Neural cell (in vitro differentiated cells): ENCODE results near the gene RPL7A. TPM values are rescaled to one million over a fixed set of nuclear protein-coding genes. Genes with fewer than 3 reads are reported as not detected.

Source experiments
- H2AFZ ChIP-seq: fragments of 200-600, 300-800 bp; sonication (generic), shearing (Covaris generic); 2 replicates; pipeline ENCODE4 v1.6.0; 2014; ENCODE audit warnings: low read depth, mild to moderate bottlenecking, antibody characterized with exemption, low read length, moderate library complexity
- H3F3A ChIP-seq: fragments of 200-600 bp; shearing (Covaris generic); 2 replicates; pipeline ENCODE4 v1.6.1; 2016; ENCODE audit warnings: mild to moderate bottlenecking, moderate library complexity, mixed read lengths, antibody characterized with exemption, low read length; ENCODE audit not compliant: insufficient read depth, poor library complexity, severe bottlenecking
- H3K27ac ChIP-seq: fragments of 200-600, 300-800 bp; sonication (generic), shearing (Covaris generic); 2 replicates; pipeline ENCODE4 v1.5.1; 2014; ENCODE audit warnings: mild to moderate bottlenecking, low read length, moderate library complexity
- H3K27me3 ChIP-seq: fragments of 300-800, 200-600 bp; sonication (generic), shearing (Covaris generic); 2 replicates; pipeline ENCODE4 v1.6.0; 2014; ENCODE audit warnings: mild to moderate bottlenecking, low read depth, low read length, moderate library complexity; ENCODE audit not compliant: insufficient read depth
- H3K36me3 ChIP-seq: fragments of 300-800, 200-600 bp; sonication (generic), shearing (Covaris generic); 2 replicates; pipeline ENCODE4 v1.5.1; 2014; ENCODE audit warnings: mild to moderate bottlenecking, antibody characterized with exemption, low read length, moderate library complexity; ENCODE audit not compliant: insufficient read depth
- H3K4me2 ChIP-seq: fragments of 300-800, 200-600 bp; sonication (generic), shearing (Covaris generic); 2 replicates; pipeline ENCODE4 v1.6.0; 2014; ENCODE audit warnings: mild to moderate bottlenecking, low read length
- H3K4me3 ChIP-seq: fragments of 300-800, 200-600 bp; sonication (generic), shearing (Covaris generic); 2 replicates; pipeline ENCODE4 v1.5.1; 2014; ENCODE audit warnings: mild to moderate bottlenecking, low read length, moderate library complexity
- H3K79me2 ChIP-seq: fragments of 200-600 bp; shearing (Covaris generic); replicated peaks from 2 replicates; pipeline ENCODE4 v1.6.0; 2014; ENCODE audit warnings: mild to moderate bottlenecking, low read length, moderate library complexity; ENCODE audit not compliant: insufficient read depth
- H3K9ac ChIP-seq: fragments of 300-800, 200-600 bp; sonication (generic), shearing (Covaris generic); 2 replicates; pipeline ENCODE4 v1.6.1; 2016; ENCODE audit warnings: mild to moderate bottlenecking, low read length, mixed read lengths
- H3K9me2 ChIP-seq: fragments of 200-600 bp; shearing (Covaris generic); 2 replicates; pipeline ENCODE4 v1.6.1; 2016; ENCODE audit warnings: mild to moderate bottlenecking, low read length, mixed read lengths; ENCODE audit not compliant: insufficient read depth
- H3K9me3 ChIP-seq: fragments of 200-600, 300-800 bp; sonication (generic), shearing (Covaris generic); 2 replicates; pipeline ENCODE4 v1.6.1; 2016; ENCODE audit warnings: mild to moderate bottlenecking, mixed run types, low read length, moderate library complexity, mixed read lengths
- H4K20me1 ChIP-seq: fragments of 200-600 bp; shearing (Covaris generic); 2 replicates; pipeline ENCODE4 v1.6.1; 2016; ENCODE audit warnings: mild to moderate bottlenecking, mixed run types; ENCODE audit not compliant: insufficient read depth
- EP300 ChIP-seq: fragments of 450-650 bp; conservative IDR thresholded peaks from 2 replicates; pipeline ENCODE4 v1.6.1; 2014; ENCODE audit warnings: antibody characterized with exemption, mild to moderate bottlenecking, moderate library complexity; ENCODE audit not compliant: poor library complexity, severe bottlenecking
- EZH2 ChIP-seq: fragments of 200-600, 300-800 bp; shearing (Covaris generic), sonication (generic); IDR thresholded peaks from 2 replicates; pipeline ENCODE4 v1.6.1; 2014; ENCODE audit warnings: antibody characterized with exemption, low read length, borderline replicate concordance, mild to moderate bottlenecking; ENCODE audit not compliant: insufficient read depth, poor library complexity, severe bottlenecking
- MXI1 ChIP-seq: fragments of 450-650 bp; conservative IDR thresholded peaks from 2 replicates; pipeline ENCODE4 v1.6.1; 2014; ENCODE audit warnings: antibody characterized with exemption, mild to moderate bottlenecking; ENCODE audit not compliant: poor library complexity, severe bottlenecking
- POLR2AphosphoS5 ChIP-seq: IDR thresholded peaks from 2 replicates; pipeline ENCODE4 v1.6.1; 2012
- RAD21 ChIP-seq: fragments of 450-650 bp; conservative IDR thresholded peaks from 2 replicates; pipeline ENCODE4 v1.6.1; 2014; ENCODE audit warnings: antibody characterized with exemption, mild to moderate bottlenecking, moderate library complexity
- SMC3 ChIP-seq: fragments of 450-650 bp; conservative IDR thresholded peaks from 2 replicates; pipeline ENCODE4 v1.6.1; 2014; ENCODE audit warnings: antibody characterized with exemption, mild to moderate bottlenecking, moderate library complexity; ENCODE audit not compliant: poor library complexity
- TAF1 ChIP-seq: IDR thresholded peaks from 2 replicates; pipeline ENCODE4 v1.6.1; 2012; ENCODE audit warnings: low read depth
- polyA plus RNA-seq: library from polyadenylated mRNA; depleted of rRNA; stranded (reverse); fragments of >200 nt; gene quantifications from 2 replicates; pipeline ENCODE4 v1.2.3, GENCODE V29; 2014
- TF ChIP-seq, protein P1 (sequence below): IDR thresholded peaks from 2 replicates; pipeline ENCODE4 v1.6.1; 2012; ENCODE audit warnings: borderline replicate concordance
- TF ChIP-seq, protein P2 (sequence below): fragments of 450-650 bp; IDR thresholded peaks from 2 replicates; pipeline ENCODE4 v1.5.1; 2014; ENCODE audit warnings: antibody characterized with exemption, mild to moderate bottlenecking, moderate library complexity; ENCODE audit not compliant: poor library complexity, severe bottlenecking

RPL7A gene
- polyA plus RNA-seq, 1 donor from 2014 or later: 1,987 TPM

DNA sequence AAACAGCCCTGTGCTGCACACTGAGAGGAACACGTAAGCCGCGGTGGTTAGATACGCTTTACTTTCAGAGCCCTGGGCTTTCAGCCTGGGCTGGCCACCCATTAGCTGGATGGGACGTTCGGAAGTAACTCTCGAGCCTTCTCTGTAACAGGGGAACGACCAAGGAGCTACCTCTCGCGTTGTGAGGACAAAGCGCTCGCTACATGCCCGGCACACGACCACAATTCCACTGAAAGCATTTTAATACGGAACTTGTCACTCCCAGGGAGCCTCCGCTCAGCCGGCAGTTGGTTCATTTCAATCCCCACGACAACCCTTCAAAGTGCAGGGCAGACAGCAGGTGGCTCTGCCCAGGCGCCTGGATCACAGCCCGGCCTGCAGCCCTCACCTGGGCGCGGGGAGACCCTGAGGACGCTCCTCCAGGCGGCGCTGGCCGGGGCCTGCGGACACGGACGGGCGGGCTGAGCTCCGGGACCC is 7.9 kb downstream of the RPL7A start:
- Histone ChIP-seq H3K9me3 (no peaks in the 10 kb centered on the region), H3K9ac (peak overlapping the region; percentile 80), H3K36me3 (peaks cover 6% of the 10 kb centered on the region), H3K4me2 (peak overlapping the region; percentile 84), H3K27ac (peak overlapping the region; percentile 53), H2AFZ (no peak overlapping the region), H3F3A (no peaks in the 10 kb centered on the region), H3K27me3 (no peaks in the 10 kb centered on the region), H3K79me2 (peaks cover 16% of the 10 kb centered on the region), H4K20me1 (no peaks in the 10 kb centered on the region), H3K9me2 (no peaks in the 10 kb centered on the region), H3K4me3 (peak overlapping the region; percentile 95)
- TF ChIP-seq, protein P1, sequence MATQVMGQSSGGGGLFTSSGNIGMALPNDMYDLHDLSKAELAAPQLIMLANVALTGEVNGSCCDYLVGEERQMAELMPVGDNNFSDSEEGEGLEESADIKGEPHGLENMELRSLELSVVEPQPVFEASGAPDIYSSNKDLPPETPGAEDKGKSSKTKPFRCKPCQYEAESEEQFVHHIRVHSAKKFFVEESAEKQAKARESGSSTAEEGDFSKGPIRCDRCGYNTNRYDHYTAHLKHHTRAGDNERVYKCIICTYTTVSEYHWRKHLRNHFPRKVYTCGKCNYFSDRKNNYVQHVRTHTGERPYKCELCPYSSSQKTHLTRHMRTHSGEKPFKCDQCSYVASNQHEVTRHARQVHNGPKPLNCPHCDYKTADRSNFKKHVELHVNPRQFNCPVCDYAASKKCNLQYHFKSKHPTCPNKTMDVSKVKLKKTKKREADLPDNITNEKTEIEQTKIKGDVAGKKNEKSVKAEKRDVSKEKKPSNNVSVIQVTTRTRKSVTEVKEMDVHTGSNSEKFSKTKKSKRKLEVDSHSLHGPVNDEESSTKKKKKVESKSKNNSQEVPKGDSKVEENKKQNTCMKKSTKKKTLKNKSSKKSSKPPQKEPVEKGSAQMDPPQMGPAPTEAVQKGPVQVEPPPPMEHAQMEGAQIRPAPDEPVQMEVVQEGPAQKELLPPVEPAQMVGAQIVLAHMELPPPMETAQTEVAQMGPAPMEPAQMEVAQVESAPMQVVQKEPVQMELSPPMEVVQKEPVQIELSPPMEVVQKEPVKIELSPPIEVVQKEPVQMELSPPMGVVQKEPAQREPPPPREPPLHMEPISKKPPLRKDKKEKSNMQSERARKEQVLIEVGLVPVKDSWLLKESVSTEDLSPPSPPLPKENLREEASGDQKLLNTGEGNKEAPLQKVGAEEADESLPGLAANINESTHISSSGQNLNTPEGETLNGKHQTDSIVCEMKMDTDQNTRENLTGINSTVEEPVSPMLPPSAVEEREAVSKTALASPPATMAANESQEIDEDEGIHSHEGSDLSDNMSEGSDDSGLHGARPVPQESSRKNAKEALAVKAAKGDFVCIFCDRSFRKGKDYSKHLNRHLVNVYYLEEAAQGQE: no peak
- no peak for TF ChIP-seq SMC3
- TF ChIP-seq EZH2: no peak
- TF ChIP-seq POLR2AphosphoS5: no peak
- no peak for TF ChIP-seq MXI1
- TF ChIP-seq, protein P2, sequence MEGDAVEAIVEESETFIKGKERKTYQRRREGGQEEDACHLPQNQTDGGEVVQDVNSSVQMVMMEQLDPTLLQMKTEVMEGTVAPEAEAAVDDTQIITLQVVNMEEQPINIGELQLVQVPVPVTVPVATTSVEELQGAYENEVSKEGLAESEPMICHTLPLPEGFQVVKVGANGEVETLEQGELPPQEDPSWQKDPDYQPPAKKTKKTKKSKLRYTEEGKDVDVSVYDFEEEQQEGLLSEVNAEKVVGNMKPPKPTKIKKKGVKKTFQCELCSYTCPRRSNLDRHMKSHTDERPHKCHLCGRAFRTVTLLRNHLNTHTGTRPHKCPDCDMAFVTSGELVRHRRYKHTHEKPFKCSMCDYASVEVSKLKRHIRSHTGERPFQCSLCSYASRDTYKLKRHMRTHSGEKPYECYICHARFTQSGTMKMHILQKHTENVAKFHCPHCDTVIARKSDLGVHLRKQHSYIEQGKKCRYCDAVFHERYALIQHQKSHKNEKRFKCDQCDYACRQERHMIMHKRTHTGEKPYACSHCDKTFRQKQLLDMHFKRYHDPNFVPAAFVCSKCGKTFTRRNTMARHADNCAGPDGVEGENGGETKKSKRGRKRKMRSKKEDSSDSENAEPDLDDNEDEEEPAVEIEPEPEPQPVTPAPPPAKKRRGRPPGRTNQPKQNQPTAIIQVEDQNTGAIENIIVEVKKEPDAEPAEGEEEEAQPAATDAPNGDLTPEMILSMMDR: no peak
- no peak for TF ChIP-seq TAF1
- TF ChIP-seq EP300: no peak
- no peak for TF ChIP-seq RAD21

DNA sequence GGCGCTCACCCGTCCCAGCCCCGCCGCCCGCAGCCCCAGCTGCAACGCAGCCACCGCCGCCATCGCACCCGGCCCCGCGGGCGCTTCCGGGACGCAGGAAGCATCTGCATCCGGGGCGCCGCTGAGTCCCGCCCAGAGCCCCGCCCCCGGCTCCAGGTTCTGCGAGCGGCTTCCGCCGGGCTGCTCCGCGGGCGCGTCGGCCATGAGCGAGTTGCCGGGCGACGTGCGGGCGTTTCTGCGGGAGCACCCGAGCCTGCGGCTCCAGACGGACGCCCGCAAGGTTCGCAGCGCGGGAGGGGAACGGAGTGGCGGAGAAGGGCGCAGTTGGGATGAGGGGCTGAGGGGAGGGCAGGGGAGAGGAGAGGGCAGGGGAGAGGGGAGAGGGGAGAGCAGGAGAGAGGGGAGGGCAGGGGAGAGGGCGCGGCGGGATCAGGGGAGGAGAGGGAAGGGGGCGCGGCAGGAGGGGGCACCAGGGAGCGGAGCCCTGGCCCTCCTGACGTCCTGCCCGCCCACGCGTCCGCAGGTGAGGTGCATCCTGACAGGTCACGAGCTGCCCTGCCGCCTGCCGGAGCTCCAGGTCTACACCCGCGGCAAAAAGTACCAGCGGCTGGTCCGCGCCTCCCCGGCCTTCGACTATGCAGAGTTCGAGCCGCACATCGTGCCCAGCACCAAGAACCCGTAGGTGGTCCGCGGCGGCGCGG is 8.5 kb downstream of the RPL7A start, which contains the start of the genes SURF1 and SURF2:
Gene SURF1 (minus strand): TSS at position 97 of the 701 bp plus-strand sequence. CDS start 34 bp downstream, at position 63.
Gene SURF2 (plus strand): TSS at position 160 of the 701 bp plus-strand sequence. CDS start 43 bp downstream, at position 203.
- peaks cover 16% of the 10 kb centered on the region for H3K79me2 ChIP-seq
- H3K36me3 ChIP-seq: peaks cover 6% of the 10 kb centered on the region
- peak within 1 kb of the TSS; percentile 65 for H2AFZ ChIP-seq
- H3K9me3 ChIP-seq: no peaks in the 10 kb centered on the region
- no peaks in the 10 kb centered on the region for H3K27me3 ChIP-seq
- H3K9ac ChIP-seq: peak within 1 kb of the TSS; percentile 80
- H3K4me3 ChIP-seq: peak within 1 kb of the TSS; percentile 95
- H3F3A ChIP-seq: no peaks in the 10 kb centered on the region
- no peaks in the 10 kb centered on the region for H4K20me1 ChIP-seq
- peak within 1 kb of the TSS; percentile 84 for H3K4me2 ChIP-seq
- H3K9me2 ChIP-seq: no peaks in the 10 kb centered on the region
- TF ChIP-seq, protein P2: peak; percentile 32
- no peak for TF ChIP-seq SMC3
- TF ChIP-seq, protein P1: peak; percentile 38
- peak; percentile 91 for TF ChIP-seq MXI1
- no peak for TF ChIP-seq RAD21
- peak; percentile 80 for TF ChIP-seq POLR2AphosphoS5
- H3K27ac ChIP-seq: peak within 1 kb of the TSS; percentile 73
